HepG2 (cell line): Measurements from ENCODE around the gene MAGEA9. TPM values are rescaled to one million over a fixed set of nuclear protein-coding genes. Genes with fewer than 3 reads are reported as not detected.
A peak's percentile ranks its signal among the peaks of the same experiment; 100 is the strongest.
"Not testable (repeated sequence)": the region's sequence is repeated elsewhere in the genome, so short reads cannot be mapped to it uniquely, and the experiment has no call there.

Experiments
- ATAC-seq: fragments of 200-7000 bp; cut with Tn5 transposase; 3 replicates; pipeline ENCODE4 v1.9.1; 2020; ENCODE audit warnings: mild to moderate bottlenecking, moderate library complexity
- BruUV-seq: library from RNA; stranded (reverse); fragments of 400-500 nt; replicated peaks from 2 replicates; lab custom pipeline; 2021; lab: Mats Ljungman, UMichigan
- CTCF ChIA-PET: fragments of 300-600 bp; formaldehyde crosslinking; extraction: SDS; loops from one replicate; lab custom pipeline; 2021; ENCODE audit warnings: low total read pairs, inconsistent platforms, low intra/inter-chr PET ratio; lab: Yijun Ruan, JAX
- POLR2A ChIA-PET: fragments of 350-600 bp; sonication (Branson Sonifier 250); formaldehyde crosslinking; loops from one replicate; lab custom pipeline; 2020; ENCODE audit warnings: antibody characterized with exemption, inconsistent platforms; lab: Yijun Ruan, JAX
- DNase-seq: peaks from one replicate; pipeline ENCODE4 v3.0.0-alpha.2; 2015; ENCODE audit warnings: low spot score
- FAIRE-seq: peaks from 3 replicates; lab custom pipeline; 2011; peaks lifted over from hg19 to GRCh38; lab: Jason Lieb, UNC
- H2AFZ ChIP-seq: one replicate; pipeline ENCODE4 v1.6.1; 2011; ENCODE audit warnings: low read length, inconsistent platforms
- H3K27ac ChIP-seq: fragments of 300-600 bp; 3 replicates; pipeline ENCODE4 v1.8.0; 2011; ENCODE audit warnings: mixed run types, mild to moderate bottlenecking, mixed read lengths, low read length, inconsistent platforms; ENCODE audit not compliant: insufficient read depth; ENCODE audit errors: extremely low read length
- H3K27me3 ChIP-seq, 2 experiments: fragments of 200-600 bp in 1 of 2; 2 replicates in 1 of 2; 3 replicates in 1 of 2; pipeline versions ENCODE4 v1.6.0 to v1.8.0; 2011; ENCODE audit warnings: low read length in 2 of 2, mild to moderate bottlenecking in 2 of 2, moderate library complexity in 2 of 2, inconsistent platforms in 1 of 2; ENCODE audit not compliant: insufficient read depth in 2 of 2, control insufficient read depth in 1 of 2
- H3K36me3 ChIP-seq, 2 experiments: fragments of 200-600 bp in 1 of 2; replicated peaks in 1 of 2; 2 replicates in 1 of 2; 3 replicates in 1 of 2; pipeline versions ENCODE4 v1.5.1 to v1.8.0; 2011; ENCODE audit warnings: low read length in 2 of 2, inconsistent platforms in 1 of 2; ENCODE audit not compliant: insufficient read depth in 2 of 2, control insufficient read depth in 1 of 2
- H3K4me1 ChIP-seq: 2 replicates; pipeline ENCODE4 v1.5.1; 2012; ENCODE audit warnings: low read length, inconsistent platforms; ENCODE audit not compliant: insufficient read depth
- H3K4me2 ChIP-seq: 2 replicates; pipeline ENCODE4 v1.6.0; 2011; ENCODE audit warnings: low read depth, low read length, inconsistent platforms
- H3K4me3 ChIP-seq, 3 experiments: fragments of 200-600 bp in 1 of 3; sonication (generic), shearing (Covaris generic) in 1 of 3; replicated peaks in 1 of 3; 2 replicates each; pipeline ENCODE4 v1.5.1; 2011 to 2016; ENCODE audit warnings: low read length in 3 of 3, inconsistent platforms in 2 of 3, low read depth in 2 of 3, mild to moderate bottlenecking in 2 of 3, control low read depth in 1 of 3, mixed read lengths in 1 of 3; ENCODE audit not compliant: insufficient read depth in 1 of 3
- H3K79me2 ChIP-seq: one replicate; pipeline ENCODE4 v1.6.1; 2011; ENCODE audit warnings: low read length, inconsistent platforms; ENCODE audit not compliant: insufficient read depth
- H3K9ac ChIP-seq: 2 replicates; pipeline ENCODE4 v1.6.0; 2011; ENCODE audit warnings: mild to moderate bottlenecking, low read depth, low read length, inconsistent platforms; ENCODE audit not compliant: insufficient read depth
- H3K9me3 ChIP-seq: 2 replicates; pipeline ENCODE4 v1.5.1; 2012; ENCODE audit warnings: mild to moderate bottlenecking, low read length
- H4K20me1 ChIP-seq: 2 replicates; pipeline ENCODE4 v1.6.0; 2011; ENCODE audit warnings: inconsistent platforms, mild to moderate bottlenecking, low read length, moderate library complexity; ENCODE audit not compliant: insufficient read depth
- WGBS: methylation state at CpG from one replicate; pipeline ENCODE4 v1.1.6; 2017; ENCODE audit warnings: low lambda C conversion rate; 5-methylcytosine and 5-hydroxymethylcytosine counted together
- in situ Hi-C: cut with HindIII; loops from 2 replicates; pipeline ENCODE4 v1.10.0; 2017; ENCODE audit warnings: low pct_unique_long_range_greater_than_20kb; ENCODE audit not compliant: extremely low pct_ligation_motif_present
- intact Hi-C: fragments of 100-400 bp; cut with micrococcal nuclease; formaldehyde crosslinking; loops from one replicate; pipeline ENCODE4 v1.10.0; 2022; ENCODE audit not compliant: unreplicated experiment
- polyA plus RNA-seq, 8 experiments: library from polyadenylated mRNA; depleted of rRNA in 3 of 8; stranded (reverse) in 7 of 8; unstranded in 1 of 8; fragments of >200 nt; fragmentation: Illumina TruSeq in 4 of 8; extraction: Trizol in 4 of 8; gene quantifications; 2 replicates each; pipeline versions ENCODE4 v1.2.1 to v1.2.3, GENCODE V29; 2011 to 2016; ENCODE audit warnings: low read depth in 4 of 8, missing spikeins in 1 of 8, mixed read lengths in 1 of 8; ENCODE audit not compliant: insufficient read depth in 1 of 8
- total RNA-seq, 5 experiments: library from RNA; depleted of rRNA; stranded (reverse); fragments of >200 nt; fragmentation: Illumina TruSeq; extraction: Trizol; gene quantifications; 2 replicates each; pipeline ENCODE4 v1.2.3, GENCODE V29; 2016; ENCODE audit warnings: low read depth in 1 of 5

MAGEA9 gene
- total and polyA plus RNA-seq, 2 of the 13 experiments (the other 11 are each of a cell fraction or from before 2014, with no cell fraction given), result 0.07 TPM; not detected in 1

DNA sequence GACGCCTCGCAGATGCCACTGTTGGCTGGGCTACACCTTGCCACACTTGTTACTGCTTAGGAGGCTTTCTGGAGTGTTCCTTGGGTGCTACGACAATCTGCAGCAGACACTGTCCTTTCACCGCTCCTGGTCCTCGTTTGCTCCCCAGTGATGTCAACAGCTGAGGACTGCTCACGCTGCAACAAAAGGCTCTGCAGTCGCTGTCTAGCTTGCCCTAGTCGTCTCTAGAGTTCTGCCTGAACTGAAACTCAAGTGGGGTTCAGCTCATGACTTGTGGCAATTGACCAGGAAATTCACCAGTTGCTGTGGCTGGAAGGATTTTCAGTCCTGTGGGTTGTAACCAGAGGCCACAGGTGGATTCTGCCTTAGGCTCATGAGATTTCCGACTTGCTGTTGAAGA, 8.7 kb upstream of the MAGEA9 start:
- in situ Hi-C loops, H3K4me1 ChIP-seq, H3K27ac ChIP-seq, H3K9ac ChIP-seq, BruUV-seq, DNase-seq, H3K27me3 ChIP-seq, H3K9me3 ChIP-seq, H3K36me3 ChIP-seq, H4K20me1 ChIP-seq, intact Hi-C loops, CTCF ChIA-PET, H3K4me3 ChIP-seq, ATAC-seq, H2AFZ ChIP-seq, H3K79me2 ChIP-seq, H3K4me2 ChIP-seq, FAIRE-seq, POLR2A ChIA-PET: not testable (repeated sequence)
- no CpG with 5 or more reads among the region's 9 CpGs for WGBS

DNA sequence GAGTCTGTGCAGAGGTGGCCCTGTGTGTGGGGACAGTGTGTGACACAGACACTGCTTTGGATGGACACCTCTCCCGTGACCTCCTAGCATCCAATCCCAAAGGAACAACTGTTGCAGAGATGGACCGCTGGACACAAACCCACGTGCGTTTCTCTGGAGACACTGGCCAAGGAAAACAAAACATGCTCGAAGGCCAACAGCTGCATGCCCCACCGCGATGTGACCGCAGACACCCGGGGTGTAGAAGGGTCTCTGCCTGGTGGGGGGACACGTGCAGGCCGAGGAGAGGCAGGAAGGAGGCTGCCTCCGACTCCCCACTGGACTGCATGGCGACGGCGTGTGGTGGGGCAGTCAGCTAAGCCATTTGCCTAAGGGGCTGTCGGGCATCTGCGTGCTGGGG, 8.0 kb upstream of the MAGEA9 start, which contains the start of gene HSFX1:
TSS of gene HSFX1 (plus strand) at position 301 of the 400 bp plus-strand sequence. CDS start 614 bp downstream, outside the sequence.
- in situ Hi-C loops, intact Hi-C loops: not testable (repeated sequence)

DNA sequence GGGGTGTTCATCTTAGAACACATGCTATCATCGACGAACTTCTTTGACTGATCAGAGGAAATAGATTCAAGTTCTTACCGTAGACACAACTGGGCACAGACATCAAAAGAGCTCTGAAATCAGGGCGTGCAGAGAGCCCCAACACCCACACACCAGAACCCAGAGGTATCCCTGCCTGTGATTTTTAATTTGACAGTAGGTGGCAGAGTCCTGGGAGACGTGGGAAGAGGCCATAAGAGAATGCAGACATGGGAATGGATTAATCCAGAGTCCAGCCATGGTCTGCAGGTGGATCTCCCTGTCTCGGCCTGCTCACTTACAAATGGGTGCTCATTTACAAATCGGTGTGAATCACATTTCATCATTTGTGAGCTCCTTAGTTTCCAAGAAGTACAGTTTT, 3.7 kb upstream of the MAGEA9 start:
- H4K20me1 ChIP-seq, intact Hi-C loops, in situ Hi-C loops, CTCF ChIA-PET, H3K9ac ChIP-seq, H3K27me3 ChIP-seq, POLR2A ChIA-PET, H3K9me3 ChIP-seq, H3K79me2 ChIP-seq, BruUV-seq, DNase-seq, H3K27ac ChIP-seq, H3K4me1 ChIP-seq, H3K4me2 ChIP-seq, H3K36me3 ChIP-seq, H3K4me3 ChIP-seq, H2AFZ ChIP-seq: not testable (repeated sequence)
- ATAC-seq, result peak; percentile 68; the same call in 2 of the 3 replicates
- peak; percentile 83 for FAIRE-seq
- no CpG with 5 or more reads among the region's 7 CpGs for WGBS

More for the DNA sequence above, 8.0 kb upstream of the MAGEA9 start, which contains the start of gene HSFX1:
- H3K36me3 ChIP-seq, H3K4me2 ChIP-seq, BruUV-seq, CTCF ChIA-PET, DNase-seq, H3K4me1 ChIP-seq, H3K27ac ChIP-seq, H3K9me3 ChIP-seq, H4K20me1 ChIP-seq, POLR2A ChIA-PET, H3K9ac ChIP-seq, H3K4me3 ChIP-seq, FAIRE-seq, ATAC-seq, H2AFZ ChIP-seq, H3K79me2 ChIP-seq, H3K27me3 ChIP-seq: not testable (repeated sequence)
- no CpG with 5 or more reads among the region's 17 CpGs for WGBS

DNA sequence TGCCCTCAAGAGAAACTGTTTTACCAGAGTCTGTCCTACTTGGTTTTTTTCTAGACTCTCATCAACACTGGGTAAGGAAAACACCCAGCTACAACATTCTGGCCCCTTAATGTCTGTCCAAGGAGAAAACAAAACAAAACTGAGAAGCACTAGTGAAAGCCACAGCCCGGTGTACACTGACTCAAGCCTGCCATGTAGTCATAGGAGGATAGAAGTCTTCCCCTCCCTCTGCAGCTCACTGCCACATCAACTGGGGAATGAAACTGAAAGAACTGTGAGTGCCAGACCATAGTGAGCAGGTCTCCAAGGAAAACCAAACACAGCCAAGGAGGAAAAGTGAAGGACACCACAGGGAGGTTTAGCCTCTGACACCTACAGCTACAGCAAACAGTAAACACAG, 13.8 kb downstream of the MAGEA9 start:
- FAIRE-seq, H3K79me2 ChIP-seq, H2AFZ ChIP-seq, H3K9ac ChIP-seq, H3K4me1 ChIP-seq, H3K9me3 ChIP-seq, H3K36me3 ChIP-seq, H4K20me1 ChIP-seq, intact Hi-C loops, H3K4me2 ChIP-seq, ATAC-seq, H3K27ac ChIP-seq, in situ Hi-C loops, BruUV-seq, H3K4me3 ChIP-seq, CTCF ChIA-PET, DNase-seq, H3K27me3 ChIP-seq, POLR2A ChIA-PET: not testable (repeated sequence)
- WGBS, result no CpG with 5 or more reads among the region's 1 CpG
